CD14-positive monocyte (primary cell): Measurements from ENCODE around the gene KCNN2. TPM values are rescaled to one million over a fixed set of nuclear protein-coding genes. Genes with fewer than 3 reads are reported as not detected.
A peak's percentile ranks its signal among the peaks of the same experiment; 100 is the strongest.

Experiments used
- DNase-seq, 3 donors: peaks; one replicate each; pipeline ENCODE4 v3.0.0-alpha.2; 2011 to 2022
- H2AFZ ChIP-seq: 2 replicates; pipeline ENCODE4 v1.6.0; 2012; ENCODE audit warnings: mild to moderate bottlenecking, low read depth, low read length, inconsistent platforms; ENCODE audit not compliant: insufficient read depth, poor library complexity, severe bottlenecking
- H3K27ac ChIP-seq, 2 donors: 1 replicate in 1 of 2; 2 replicates in 1 of 2; pipeline ENCODE4 v1.5.1; 2012 to 2013; ENCODE audit warnings: low read length in 2 of 2, control low read depth in 1 of 2, inconsistent platforms in 1 of 2, low read depth in 1 of 2, mild to moderate bottlenecking in 1 of 2
- H3K27me3 ChIP-seq, 2 donors: one replicate each; pipeline versions ENCODE4 v1.6.0 to v1.6.1; 2011 to 2013; ENCODE audit warnings: low read length in 2 of 2; ENCODE audit not compliant: control insufficient read depth in 2 of 2, insufficient read depth in 2 of 2
- H3K36me3 ChIP-seq, 2 donors: replicated peaks in 1 of 2; 1 replicate in 1 of 2; 2 replicates in 1 of 2; pipeline versions ENCODE4 v1.5.1 to v1.6.1; 2012 to 2013; ENCODE audit warnings: low read length in 2 of 2, control low read depth in 1 of 2, inconsistent platforms in 1 of 2, mild to moderate bottlenecking in 1 of 2; ENCODE audit not compliant: insufficient read depth in 2 of 2, control insufficient read depth in 1 of 2
- H3K4me1 ChIP-seq, 2 donors: 1 replicate in 1 of 2; 2 replicates in 1 of 2; pipeline versions ENCODE4 v1.5.1 to v1.6.1; 2012 to 2013; ENCODE audit warnings: low read length in 2 of 2, control low read depth in 1 of 2, inconsistent platforms in 1 of 2, mild to moderate bottlenecking in 1 of 2, moderate library complexity in 1 of 2; ENCODE audit not compliant: insufficient read depth in 2 of 2, control insufficient read depth in 1 of 2
- H3K4me2 ChIP-seq: replicated peaks from 2 replicates; pipeline ENCODE3; 2012; ENCODE audit warnings: low read length, moderate library complexity, mild to moderate bottlenecking; ENCODE audit not compliant: poor library complexity, severe bottlenecking; ENCODE audit errors: extremely low read depth
- H3K4me3 ChIP-seq, 3 experiments: fragments of 200-600 bp in 1 of 3; sonication (generic) in 1 of 3; replicated peaks in 1 of 3; 1 replicate in 2 of 3; 2 replicates in 1 of 3; pipeline ENCODE4 v1.5.1; 2011 to 2013; ENCODE audit warnings: low read length in 3 of 3, mild to moderate bottlenecking in 3 of 3, control low read depth in 2 of 3, low read depth in 2 of 3, inconsistent platforms in 1 of 3, moderate library complexity in 1 of 3
- H3K79me2 ChIP-seq: 2 replicates; pipeline ENCODE4 v1.6.0; 2012; ENCODE audit warnings: mild to moderate bottlenecking, control low read depth, inconsistent platforms, low read length, moderate library complexity; ENCODE audit not compliant: insufficient read depth
- H3K9ac ChIP-seq: 2 replicates; pipeline ENCODE4 v1.6.0; 2017; ENCODE audit warnings: low read length, mild to moderate bottlenecking; ENCODE audit not compliant: insufficient read depth, poor library complexity, severe bottlenecking
- H3K9me3 ChIP-seq, 2 donors: replicated peaks in 1 of 2; 1 replicate in 1 of 2; 2 replicates in 1 of 2; pipeline versions ENCODE4 v1.5.1 to v1.6.1; 2012 to 2013; ENCODE audit warnings: low read length in 2 of 2, control low read depth in 1 of 2; ENCODE audit not compliant: control insufficient read depth in 1 of 2, insufficient read depth in 1 of 2
- H4K20me1 ChIP-seq: 2 replicates; pipeline ENCODE4 v1.6.0; 2012; ENCODE audit warnings: mild to moderate bottlenecking, low read length, control low read depth, moderate library complexity; ENCODE audit not compliant: insufficient read depth
- H3K27ac Mint-ChIP-seq, 7 donors: one replicate each; pipeline ENCODE4 v1.8.0; 2020; ENCODE audit warnings: mild to moderate bottlenecking in 7 of 7, mixed read lengths in 7 of 7, moderate library complexity in 6 of 7, inconsistent platforms in 2 of 7
- H3K27me3 Mint-ChIP-seq, 3 donors: one replicate each; pipeline ENCODE4 v1.8.0; 2021 to 2022; ENCODE audit warnings: low read depth in 3 of 3, mild to moderate bottlenecking in 3 of 3, mixed read lengths in 3 of 3, moderate library complexity in 3 of 3, inconsistent platforms in 1 of 3
- H3K36me3 Mint-ChIP-seq, 2 donors: one replicate each; pipeline ENCODE4 v1.8.0; 2020; ENCODE audit warnings: mixed read lengths in 2 of 2, inconsistent platforms in 1 of 2, mild to moderate bottlenecking in 1 of 2
- H3K4me1 Mint-ChIP-seq: one replicate; pipeline ENCODE4 v1.8.0; 2020; ENCODE audit warnings: mild to moderate bottlenecking, mixed read lengths
- H3K4me3 Mint-ChIP-seq, 2 donors: one replicate each; pipeline ENCODE4 v1.8.0; 2020; ENCODE audit warnings: mild to moderate bottlenecking in 2 of 2, mixed read lengths in 2 of 2, moderate library complexity in 1 of 2
- H3K9me3 Mint-ChIP-seq, 7 donors: one replicate each; pipeline ENCODE4 v1.8.0; 2020 to 2022; ENCODE audit warnings: mixed read lengths in 7 of 7, mild to moderate bottlenecking in 6 of 7, moderate library complexity in 6 of 7, inconsistent platforms in 2 of 7
- CTCF ChIP-seq: fragments of 200-600 bp; IDR thresholded peaks from one replicate; pipeline ENCODE4 v1.8.0; 2022; ENCODE audit warnings: antibody characterized with exemption, mild to moderate bottlenecking
- WGBS: methylation state at CpG from one replicate; pipeline ENCODE4 v1.1.5; 2013; ENCODE audit warnings: missing lambda C conversion rate; ENCODE audit not compliant: insufficient coverage; 5-methylcytosine and 5-hydroxymethylcytosine counted together
- intact Hi-C, 2 donors: fragments of 100-400 bp; cut with micrococcal nuclease; formaldehyde crosslinking; loops; one replicate each; pipeline versions ENCODE4 v1.15.0 to v1.15.1; 2023
- polyA plus RNA-seq, 3 donors: library from polyadenylated mRNA; depleted of rRNA in 1 of 3; unstranded in 2 of 3; stranded (reverse) in 1 of 3; fragments of 300-500 nt in 2 of 3; fragments of >200 nt in 1 of 3; fragmentation: Illumina TruSeq in 2 of 3; gene quantifications; 1 replicate in 2 of 3; 2 replicates in 1 of 3; pipeline ENCODE4 v1.2.3, GENCODE V29; 2012 to 2021

KCNN2 gene
- polyA plus RNA-seq, 3 donors: not detected

- Histone ChIP-seq H4K20me1 (no peaks in the 10 kb centered on the region), H3K79me2 (no peaks in the 10 kb centered on the region), H3K4me3 (no peak overlapping the region), H3K27ac (no peak overlapping the region), H3K4me1 (no peaks in the 10 kb centered on the region), H3K4me2 (no peak overlapping the region), H2AFZ (no peak overlapping the region), H3K27me3 (no peaks in the 10 kb centered on the region), H3K36me3 (no peaks in the 10 kb centered on the region), H3K9ac (no peak overlapping the region), H3K9me3 (no peaks in the 10 kb centered on the region)
- Mint-ChIP-seq H3K27ac (no peak overlapping the region), H3K27me3 (peaks cover 0 to 2% (median 0%) of the 10 kb centered on the region in 3 donors), H3K4me1 (no peaks in the 10 kb centered on the region), H3K4me3 (no peak overlapping the region), H3K36me3 (no peaks in the 10 kb centered on the region), H3K9me3 (peaks cover 0 to 2% (median 0%) of the 10 kb centered on the region in 7 donors)
- no CpG with 5 or more reads among the region's 3 CpGs for WGBS
- no peak for TF ChIP-seq CTCF
- intact Hi-C loops: no loop called here
- no peak for DNase-seq
Observed at GRCh38 chr5:114411380-114411931, 49.6 kb downstream of the KCNN2 start.

GRCh38 chr5:114412510-114413171 lies 50.8 kb downstream of the KCNN2 start:
- H3K4me2 ChIP-seq: no peak overlapping the region
- H2AFZ ChIP-seq: no peak overlapping the region
- Mint-ChIP-seq H3K4me1 (no peaks in the 10 kb centered on the region), H3K4me3 (no peak overlapping the region), H3K9me3 (peaks cover 0 to 2% (median 0%) of the 10 kb centered on the region in 7 donors), H3K27me3 (peaks cover 0 to 2% (median 0%) of the 10 kb centered on the region in 3 donors), H3K36me3 (no peaks in the 10 kb centered on the region), H3K27ac (no peak overlapping the region)
- WGBS: no CpG with 5 or more reads among the region's 1 CpG
- intact Hi-C loops: no loop called here
- H3K9me3 ChIP-seq: no peaks in the 10 kb centered on the region
- H3K36me3 ChIP-seq: no peaks in the 10 kb centered on the region
- no peak overlapping the region for H3K9ac ChIP-seq
- H3K27ac ChIP-seq: no peak overlapping the region
- no peak for TF ChIP-seq CTCF
- H4K20me1 ChIP-seq: no peaks in the 10 kb centered on the region
- H3K4me3 ChIP-seq: no peak overlapping the region
- no peaks in the 10 kb centered on the region for H3K4me1 ChIP-seq
- peak in 1 of 3 donors; percentile 8 for DNase-seq
- H3K27me3 ChIP-seq: no peaks in the 10 kb centered on the region
- H3K79me2 ChIP-seq: no peaks in the 10 kb centered on the region
